HT-29 (cell line): ENCODE data around the gene INHBE. TPM values are rescaled to one million over a fixed set of nuclear protein-coding genes. Genes with fewer than 3 reads are reported as not detected.
"Not testable (repeated sequence)": the region's sequence is repeated elsewhere in the genome, so short reads cannot be mapped to it uniquely, and the experiment has no call there.

Source experiments
- DNase-seq: peaks from one replicate; pipeline ENCODE4 v3.0.0-alpha.2; 2015; ENCODE audit warnings: low spot score
- small RNA-seq: library from RNA; depleted of rRNA; stranded (forward); fragments of <200 nt; gene quantifications from one replicate; pipeline ENCODE3, GENCODE V24; 2014
- total RNA-seq: library from RNA; depleted of rRNA; stranded (reverse); fragments of >200 nt; shearing (Covaris generic); gene quantifications from 2 replicates; pipeline ENCODE4 v1.2.3, GENCODE V29; 2014; rRNA removed

Gene INHBE
- total RNA-seq, 1 experiment from 2014 or later = 0.41 TPM

DNA sequence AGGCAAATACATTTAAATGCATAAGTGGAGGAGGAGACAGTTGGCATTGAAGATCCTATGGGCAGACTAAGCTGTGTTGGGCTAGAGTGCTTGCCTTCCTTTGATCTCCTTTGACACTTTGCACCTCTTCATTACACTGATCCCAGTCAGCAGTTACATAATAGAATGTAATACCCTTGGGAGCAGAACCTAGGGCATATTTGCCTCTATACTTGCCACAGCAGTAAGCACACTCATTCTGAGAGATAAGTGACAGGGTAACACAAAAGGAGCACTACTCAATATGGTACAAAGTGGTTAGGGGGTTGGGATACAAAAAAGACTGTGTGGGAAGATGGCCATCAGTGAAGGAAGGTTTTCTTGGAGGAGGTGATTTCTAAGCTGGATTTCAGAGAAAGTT is 41.7 kb downstream of the INHBE start:
- no peak for DNase-seq

DNA sequence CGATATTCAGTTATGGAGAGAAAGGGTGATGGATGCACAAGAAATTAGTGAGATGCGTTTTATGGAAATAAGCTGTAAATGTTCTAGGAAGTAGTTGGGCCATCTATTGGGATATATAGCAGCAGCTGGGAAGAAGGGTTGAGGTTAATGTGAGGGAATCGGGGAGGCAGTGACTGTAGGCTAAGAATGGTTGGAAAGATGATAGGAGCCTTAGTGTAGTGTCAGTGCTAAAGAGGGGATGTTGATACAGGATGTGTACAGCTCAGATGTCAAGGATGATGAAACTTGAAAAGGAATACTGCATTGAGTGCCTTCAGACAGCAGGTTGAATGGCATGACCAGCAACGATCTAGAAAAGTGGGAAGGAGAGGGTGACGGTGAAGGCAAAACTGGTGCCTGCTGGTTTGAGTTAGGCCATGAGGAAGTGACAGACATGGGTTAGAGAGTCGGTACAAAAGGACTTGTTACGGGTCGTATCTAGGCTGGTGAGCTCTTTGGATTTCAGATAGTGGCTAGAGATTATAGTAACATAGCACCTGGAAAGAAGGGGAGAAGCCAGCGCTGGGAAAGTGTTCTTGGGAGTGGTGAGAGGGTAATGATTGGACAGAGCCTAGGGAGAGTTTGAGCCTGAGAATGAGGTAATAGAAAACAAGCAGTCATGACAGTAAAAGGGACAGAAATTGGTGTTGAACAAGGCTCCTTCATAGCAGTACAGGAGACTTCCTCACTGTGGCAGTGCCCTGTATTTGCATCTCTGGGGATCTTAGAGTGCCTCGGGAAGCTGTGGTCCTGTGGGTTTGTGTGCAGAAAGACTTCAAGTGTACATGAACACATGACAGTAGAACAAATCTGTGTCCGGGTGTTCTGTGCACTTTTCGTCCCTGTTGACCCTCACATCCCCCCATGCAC is 42.4 kb downstream of the INHBE start:
- DNase-seq = no peak

DNA sequence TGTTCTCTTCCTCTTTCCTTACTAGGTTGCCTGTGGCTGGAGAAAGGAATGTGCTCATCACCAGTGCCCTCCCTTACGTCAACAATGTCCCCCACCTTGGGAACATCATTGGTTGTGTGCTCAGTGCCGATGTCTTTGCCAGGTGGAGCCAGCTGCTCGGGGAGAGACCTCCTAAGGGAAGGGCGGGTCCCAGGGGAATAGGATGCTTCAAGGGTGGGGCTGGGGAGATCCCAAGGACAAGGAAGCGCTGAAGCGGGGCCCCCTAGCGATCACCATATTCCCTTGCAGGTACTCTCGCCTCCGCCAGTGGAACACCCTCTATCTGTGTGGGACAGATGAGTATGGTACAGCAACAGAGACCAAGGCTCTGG is 43.0 kb downstream of the INHBE start:
- DNase-seq = no peak

DNA sequence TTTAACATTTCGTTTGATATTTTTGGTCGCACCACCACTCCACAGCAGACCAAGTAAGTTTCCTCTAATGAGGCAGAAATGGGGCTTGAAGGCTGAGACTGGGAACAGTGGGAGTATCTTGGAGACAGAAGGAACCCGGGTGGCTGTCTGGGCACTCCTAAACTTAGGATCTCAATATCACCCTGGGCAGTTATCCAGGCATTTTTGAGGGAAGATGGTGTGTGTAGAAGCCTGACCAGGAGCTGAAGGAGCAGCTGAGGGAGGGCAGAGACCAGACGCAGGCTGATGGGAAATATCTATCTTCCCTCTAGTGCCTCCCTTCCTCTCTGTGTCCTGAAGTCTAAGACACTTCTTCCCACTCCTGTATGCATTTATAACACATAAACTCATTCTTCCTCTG is 43.5 kb downstream of the INHBE start:
- DNase-seq = no peak

DNA sequence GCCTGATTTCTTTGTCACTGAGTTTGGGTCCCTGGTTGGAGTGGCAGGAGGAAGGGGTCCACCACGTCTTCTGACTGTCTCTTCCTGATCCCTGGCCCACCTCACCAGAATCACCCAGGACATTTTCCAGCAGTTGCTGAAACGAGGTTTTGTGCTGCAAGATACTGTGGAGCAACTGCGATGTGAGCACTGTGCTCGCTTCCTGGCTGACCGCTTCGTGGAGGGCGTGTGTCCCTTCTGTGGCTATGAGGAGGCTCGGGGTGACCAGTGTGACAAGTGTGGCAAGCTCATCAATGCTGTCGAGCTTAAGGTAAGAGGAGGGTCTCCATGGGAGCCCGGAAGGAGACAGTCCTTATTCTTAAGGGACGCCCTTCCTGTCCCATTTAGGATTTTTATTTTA is 45.1 kb downstream of the INHBE start:
- DNase-seq = no peak

DNA sequence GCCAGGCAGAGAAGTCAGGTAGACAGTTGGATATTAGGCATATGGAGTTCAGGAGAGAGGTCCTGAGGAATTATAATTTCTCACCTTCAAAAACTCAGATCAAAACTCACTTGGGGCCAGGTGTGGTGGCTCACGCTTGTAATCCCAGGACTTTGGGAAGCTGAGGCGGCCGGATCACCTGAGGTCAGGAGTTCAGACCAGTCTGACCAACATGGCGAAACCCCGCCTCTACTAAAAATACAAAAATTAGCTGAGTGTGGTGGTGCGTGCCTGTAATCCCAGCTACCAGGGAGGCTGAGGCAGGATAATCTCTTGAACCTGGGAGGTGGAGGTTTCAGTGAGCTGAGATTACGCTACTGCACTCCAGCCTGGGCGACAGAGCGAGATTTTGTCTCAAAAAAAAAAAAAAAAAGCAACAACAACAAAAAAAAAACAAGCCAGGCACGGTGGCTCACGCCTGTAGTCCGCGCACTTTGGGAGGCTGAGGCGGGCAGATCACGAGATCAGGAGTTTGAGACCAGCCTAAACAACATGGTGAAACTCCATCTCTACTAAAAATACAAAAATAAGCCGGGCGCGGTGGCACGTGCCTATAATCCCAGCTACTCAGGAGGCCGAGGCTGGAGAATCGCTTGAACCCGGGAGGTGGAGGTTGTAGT is 47.3 kb downstream of the INHBE start:
- DNase-seq = not testable (repeated sequence)

DNA sequence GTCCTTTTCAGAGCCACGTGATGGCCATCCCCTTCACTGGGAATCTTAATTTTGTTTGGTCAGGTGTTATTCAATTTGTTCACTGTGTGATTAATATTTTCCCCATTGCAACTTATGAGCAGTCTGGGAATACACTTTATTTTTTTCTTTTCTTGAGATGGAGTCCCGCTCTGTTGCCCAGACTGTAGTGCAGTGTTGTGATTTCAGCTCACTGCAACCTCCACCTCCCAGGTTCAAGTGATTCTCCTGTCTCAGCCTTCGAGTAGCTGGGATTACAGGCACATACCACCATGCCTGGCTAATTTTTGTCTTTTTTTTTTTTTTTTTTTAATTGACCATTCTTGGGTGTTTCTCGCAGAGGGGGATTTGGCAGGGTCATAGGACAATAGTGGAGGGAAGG is 51.4 kb downstream of the INHBE start:
- DNase-seq = not testable (repeated sequence)

Small RNAs within 50 kb of the gene (small RNA-seq; reads per million reads assigned to genes)
- not detected for gene RNU6-879P

Other genes starting within 250 kb of the INHBE start
- 0.97 and 2.8 TPM in 2 replicates for gene NXPH4, start 238.5 kb upstream of the INHBE start, total RNA-seq
- 295 and 298 TPM in 2 replicates for gene SHMT2, start 225.6 kb upstream of the INHBE start, total RNA-seq
- gene STAC3, start 204.1 kb upstream of the INHBE start, total RNA-seq = 0.41 and 1.1 TPM in 2 replicates
- 23.3 and 25.3 TPM in 2 replicates for gene R3HDM2, start 24.3 kb upstream of the INHBE start, total RNA-seq
- not detected in 2 replicates for gene INHBC, start 20.5 kb upstream of the INHBE start, total RNA-seq
- gene GLI1, start 4.5 kb downstream of the INHBE start, total RNA-seq = 2.0 and 4.2 TPM in 2 replicates
- 1.5 and 3.4 TPM in 2 replicates for gene ARHGAP9, start 24.6 kb downstream of the INHBE start, total RNA-seq
- gene MARS1, start 32.8 kb downstream of the INHBE start, total RNA-seq = 174 and 202 TPM in 2 replicates
- gene DDIT3, start 65.2 kb downstream of the INHBE start, total RNA-seq = 26.9 and 39.0 TPM in 2 replicates
- gene MBD6, start 67.5 kb downstream of the INHBE start, total RNA-seq = 18.0 and 23.0 TPM in 2 replicates
- gene DCTN2, start 91.9 kb downstream of the INHBE start, total RNA-seq = 58.6 and 62.3 TPM in 2 replicates
- not detected in 2 replicates for gene KIF5A, start 94.7 kb downstream of the INHBE start, total RNA-seq
- 30.8 and 37.2 TPM in 2 replicates for gene PIP4K2C, start 135.9 kb downstream of the INHBE start, total RNA-seq
- gene DTX3, start 149.5 kb downstream of the INHBE start, total RNA-seq = not detected in 2 replicates
- gene ARHGEF25, start 156.1 kb downstream of the INHBE start, total RNA-seq = 0.25 TPM in 1 of 2 replicates, not detected in the other
- 3.1 and 5.8 TPM in 2 replicates for gene B4GALNT1, start 177.9 kb downstream of the INHBE start, total RNA-seq
- 94.5 and 105 TPM in 2 replicates for gene OS9, start 238.8 kb downstream of the INHBE start, total RNA-seq